HG03159 (cell line): ENCODE results near the gene DAPP1.
A peak's percentile ranks its signal among the peaks of the same experiment; 100 is the strongest.
"Not testable (repeated sequence)": the region's sequence is repeated elsewhere in the genome, so short reads cannot be mapped to it uniquely, and the experiment has no call there.

Experiments used
- ATAC-seq: cut with Tn5 transposase; IDR thresholded peaks from one replicate; pipeline ENCODE4 v1.9.1; 2021; ENCODE audit warnings: mild to moderate bottlenecking, moderate library complexity; ENCODE audit not compliant: unreplicated experiment

DAPP1 gene, protein sequence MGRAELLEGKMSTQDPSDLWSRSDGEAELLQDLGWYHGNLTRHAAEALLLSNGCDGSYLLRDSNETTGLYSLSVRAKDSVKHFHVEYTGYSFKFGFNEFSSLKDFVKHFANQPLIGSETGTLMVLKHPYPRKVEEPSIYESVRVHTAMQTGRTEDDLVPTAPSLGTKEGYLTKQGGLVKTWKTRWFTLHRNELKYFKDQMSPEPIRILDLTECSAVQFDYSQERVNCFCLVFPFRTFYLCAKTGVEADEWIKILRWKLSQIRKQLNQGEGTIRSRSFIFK

DNA sequence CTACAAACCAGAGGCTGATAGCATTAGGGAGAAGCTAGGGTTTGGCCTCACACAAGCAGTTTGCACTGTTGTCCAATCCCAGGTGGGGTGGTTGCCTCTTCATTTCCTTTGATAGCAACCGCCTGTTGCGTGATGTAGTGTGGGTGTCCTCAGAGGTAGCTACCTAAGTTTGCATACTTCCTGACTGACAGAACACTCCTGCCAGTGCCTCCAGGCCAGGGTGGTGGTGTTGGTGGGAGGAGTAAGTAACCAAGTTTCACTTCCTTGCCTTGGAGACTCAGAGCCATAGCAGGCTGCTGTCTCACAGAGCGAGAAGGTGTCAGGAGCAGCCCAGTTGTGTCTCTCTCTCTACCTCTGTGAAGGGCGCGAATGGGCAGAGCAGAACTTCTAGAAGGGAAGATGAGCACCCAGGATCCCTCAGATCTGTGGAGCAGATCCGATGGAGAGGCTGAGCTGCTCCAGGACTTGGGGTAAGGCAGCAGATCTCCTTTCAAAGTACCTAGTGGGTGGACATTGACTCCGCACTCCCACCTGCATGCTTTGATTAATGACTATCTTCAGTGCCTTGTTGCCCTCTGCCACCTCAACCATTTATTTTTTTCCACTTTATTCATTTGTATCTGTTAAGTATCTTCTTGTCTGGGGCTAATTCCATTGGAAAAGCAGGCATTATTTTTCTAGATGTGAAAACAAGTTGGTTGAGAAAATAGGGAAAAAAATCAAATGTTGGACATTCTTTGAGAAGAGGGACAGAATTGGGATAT is at the start of gene DAPP1:
Gene DAPP1, plus strand, starts transcription at position 283 of the 764 bp plus-strand sequence. Its CDS starts 87 bp downstream, at position 370.
- peak; percentile 96 for ATAC-seq

GRCh38 chr4:99770842-99771241 is 45.8 kb upstream of the DAPP1 start:
- ATAC-seq = not testable (repeated sequence)

- no peak for ATAC-seq
Measured at GRCh38 chr4:99783940-99784339, 32.7 kb upstream of the DAPP1 start.

GRCh38 chr4:99784842-99785241 is 31.8 kb upstream of the DAPP1 start:
- ATAC-seq = no peak

DNA sequence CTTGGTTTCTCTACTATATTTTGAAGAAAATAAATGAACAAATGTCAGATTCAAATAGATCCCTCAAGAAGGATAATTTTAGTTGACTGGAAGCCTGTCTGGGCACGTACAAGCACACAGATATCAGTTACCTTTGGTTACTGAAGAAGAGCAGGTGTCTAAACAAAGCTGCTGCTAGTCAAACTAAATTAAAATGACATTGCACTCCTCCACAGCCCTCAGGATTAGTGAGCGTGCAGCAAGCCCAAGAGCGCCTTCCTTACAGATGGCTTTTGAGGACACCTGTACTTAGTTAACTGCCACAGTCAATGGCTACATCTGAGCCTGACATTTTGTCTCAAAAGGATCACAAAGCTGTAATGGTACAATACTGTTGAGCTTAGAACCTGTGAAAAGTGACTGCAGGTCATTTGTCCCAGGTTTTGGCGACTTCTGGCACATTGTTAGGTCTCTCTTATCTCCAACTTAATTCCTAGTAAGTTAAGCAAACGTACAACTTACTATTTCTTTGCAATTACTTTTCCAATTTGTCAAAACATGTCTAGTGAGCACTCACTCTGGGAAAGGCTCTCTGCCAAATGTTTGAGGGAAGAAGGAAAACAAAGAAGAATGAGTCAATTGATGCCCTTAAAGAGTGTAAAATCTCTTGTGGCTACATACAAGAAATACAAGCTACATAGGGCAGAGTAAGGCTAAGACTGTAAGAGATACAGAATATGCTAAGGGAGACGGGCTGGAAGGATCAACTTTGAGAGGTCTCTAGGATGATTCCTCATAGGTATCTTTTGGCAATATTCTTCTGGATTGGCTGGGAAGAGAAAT is 25.6 kb upstream of the DAPP1 start:
- no peak for ATAC-seq

DNA sequence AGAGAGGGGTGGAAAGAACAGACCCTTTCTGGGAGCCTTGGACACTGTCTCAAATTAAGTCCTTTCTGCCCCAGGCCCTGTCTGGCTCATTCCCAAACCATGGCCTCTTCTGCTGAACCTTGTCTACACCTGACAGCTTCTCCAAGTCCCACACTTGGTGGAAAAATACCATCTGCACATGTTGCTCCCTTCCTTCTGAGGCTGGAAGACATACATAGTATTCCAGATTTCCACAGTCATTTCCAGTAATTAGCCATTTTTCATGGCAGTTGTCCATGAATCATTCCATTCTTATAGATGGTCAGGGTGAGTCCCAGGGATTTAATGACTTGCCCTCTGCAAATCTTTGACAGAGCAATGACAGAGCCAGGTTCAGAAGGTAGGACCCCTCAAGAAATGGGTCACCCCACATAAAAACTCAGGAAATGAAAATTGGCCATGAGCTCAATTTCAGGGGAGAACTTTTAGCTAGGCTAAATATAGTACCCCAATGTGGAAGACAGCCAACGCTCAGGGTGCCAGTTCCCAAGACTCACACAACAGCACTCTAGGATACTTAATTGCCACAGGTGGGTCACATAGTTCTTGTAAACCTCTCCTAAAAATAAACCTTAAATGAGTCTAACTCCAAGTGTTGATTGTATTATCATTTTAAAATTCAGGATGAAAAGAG is 16.2 kb upstream of the DAPP1 start:
- ATAC-seq = no peak

DNA sequence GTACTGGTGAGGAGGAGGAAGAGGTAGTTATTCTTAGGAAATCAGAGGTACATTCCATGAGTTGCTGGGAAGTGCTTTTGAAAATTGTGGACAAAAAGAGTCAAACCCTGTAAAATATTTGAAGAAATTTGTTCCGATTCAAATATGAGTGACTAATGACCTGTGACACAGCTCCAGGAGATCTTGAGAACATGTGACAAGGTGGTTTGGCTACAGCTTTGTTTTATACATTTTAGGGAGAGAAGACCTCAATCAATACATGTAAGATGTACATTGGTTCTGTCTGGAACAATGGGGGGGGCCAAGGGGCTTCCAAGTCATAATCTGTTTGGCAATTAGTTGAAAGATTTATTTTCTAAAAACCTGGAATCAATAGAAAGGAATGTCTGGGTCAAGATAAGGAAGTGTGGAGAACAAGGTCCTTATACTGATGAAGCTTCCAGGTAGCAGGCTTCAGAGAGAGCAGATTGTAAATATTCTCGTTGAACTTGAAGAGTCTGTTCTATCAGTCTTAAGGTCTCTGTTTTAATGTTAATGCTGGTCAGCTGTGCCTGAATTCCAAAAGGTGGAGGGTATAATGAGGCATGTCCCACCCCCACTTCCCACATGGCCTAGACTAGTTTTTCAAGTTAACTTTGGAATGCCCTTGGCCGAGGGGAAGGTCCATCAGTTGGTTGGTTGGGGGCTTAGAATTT is 15.5 kb upstream of the DAPP1 start:
- no peak for ATAC-seq

- ATAC-seq = no peak
Measured at GRCh38 chr4:99803566-99804101, 13.0 kb upstream of the DAPP1 start.

DNA sequence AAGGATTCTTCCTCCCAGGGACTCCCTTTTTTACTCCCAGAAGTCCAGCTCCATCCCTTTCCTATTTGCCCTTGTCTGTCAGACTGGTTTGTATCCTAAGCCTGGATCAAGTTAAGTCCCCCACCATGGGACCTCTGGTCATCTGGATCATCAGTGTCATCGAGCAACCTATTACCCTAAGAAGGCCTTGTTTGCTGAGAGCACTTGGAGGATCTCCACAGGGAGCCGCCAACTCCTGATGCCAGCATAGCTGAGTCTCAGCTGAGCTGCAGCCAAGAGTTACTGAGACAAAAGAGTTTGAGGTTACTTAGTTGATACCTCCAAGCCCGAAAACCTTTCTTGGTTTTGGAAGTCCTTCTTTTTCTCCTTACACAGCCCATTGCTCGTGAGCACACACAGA is 10.1 kb upstream of the DAPP1 start:
- ATAC-seq = no peak

DNA sequence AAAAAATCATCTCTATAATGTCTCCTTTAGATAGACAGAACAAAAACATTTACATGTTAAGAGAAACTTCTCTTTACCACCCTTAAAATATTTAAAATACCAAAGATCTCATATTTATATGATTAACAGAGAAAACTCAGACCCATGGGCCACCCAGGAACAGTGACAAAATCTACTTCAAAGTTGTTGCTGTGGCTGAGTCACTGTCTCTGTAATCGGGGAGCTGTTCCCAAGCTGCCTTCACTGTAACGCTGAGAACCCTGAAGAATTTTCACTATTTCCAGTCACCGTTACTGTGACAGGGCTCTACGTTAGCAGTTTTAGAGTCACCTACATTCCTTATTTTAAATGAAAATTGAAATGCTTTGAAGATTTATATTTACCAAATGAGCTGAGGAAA is 9.0 kb upstream of the DAPP1 start:
- no peak for ATAC-seq

GRCh38 chr4:99808260-99808857 is 8.3 kb upstream of the DAPP1 start:
- peak; percentile 88 for ATAC-seq

DNA sequence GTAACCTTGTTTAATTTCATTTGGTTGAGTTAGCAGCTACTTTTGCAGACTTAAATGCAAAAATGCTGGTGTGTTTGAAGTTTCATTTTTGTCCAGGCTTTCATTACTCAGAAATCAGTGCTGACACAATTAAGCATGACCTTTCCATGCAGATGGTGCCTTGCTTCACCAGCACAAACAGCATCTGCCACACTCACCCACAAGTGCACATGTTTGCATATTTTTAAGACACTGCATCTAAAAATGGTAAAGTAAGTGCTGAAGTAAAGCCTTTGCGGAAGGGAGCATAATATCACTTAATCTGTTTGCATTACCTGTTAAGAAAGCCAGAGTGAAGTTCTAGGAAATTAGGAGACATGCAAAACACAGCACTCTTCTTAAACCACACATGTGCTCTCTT is 7.3 kb upstream of the DAPP1 start:
- ATAC-seq = no peak

DNA sequence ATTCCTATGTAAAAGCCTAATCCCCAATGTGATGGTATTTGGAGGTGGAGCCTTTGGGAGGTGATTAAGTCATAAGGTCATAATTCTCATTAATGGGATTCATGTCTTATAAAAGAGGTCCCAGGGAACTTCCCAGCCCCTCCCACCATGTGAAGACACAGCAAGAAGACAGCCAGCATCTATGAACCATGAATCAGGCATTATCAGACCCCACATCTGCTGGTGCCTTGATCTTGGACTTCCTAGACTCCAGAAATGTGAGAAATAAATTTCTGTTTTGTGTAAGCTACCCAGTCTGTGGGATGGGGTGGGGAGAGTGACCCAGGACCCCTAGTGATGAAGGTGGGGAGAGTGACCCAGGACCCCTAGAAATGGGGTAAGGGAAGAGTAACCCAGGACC is 6.1 kb upstream of the DAPP1 start:
- no peak for ATAC-seq

GRCh38 chr4:99811117-99811516 is 5.5 kb upstream of the DAPP1 start:
- no peak for ATAC-seq

- no peak for ATAC-seq
Measured at GRCh38 chr4:99811850-99812249, 4.8 kb upstream of the DAPP1 start.

GRCh38 chr4:99815597-99816011 is 1.0 kb upstream of the DAPP1 start:
- no peak for ATAC-seq

GRCh38 chr4:99817309-99817890 is 773 bp downstream of the DAPP1 start:
- ATAC-seq = peak; percentile 24

- ATAC-seq = no peak
Measured at GRCh38 chr4:99818661-99819060, 2.0 kb downstream of the DAPP1 start.

GRCh38 chr4:99821918-99822503 is 5.4 kb downstream of the DAPP1 start:
- peak; percentile 83 for ATAC-seq
